B cell (primary cell): ENCODE results near the gene OLFM4. TPM values are rescaled to one million over a fixed set of nuclear protein-coding genes. Genes with fewer than 3 reads are reported as not detected.

ENCODE experiments used
- ATAC-seq: fragments of 200-7000 bp; cut with Tn5 transposase; one replicate; pipeline ENCODE4 v1.10.0; 2021; ENCODE audit warnings: low read depth, mild to moderate bottlenecking, moderate number of reproducible peaks, moderate library complexity
- CTCF ChIA-PET: fragments of 350-600 bp; sonication (Branson Sonifier 250); formaldehyde crosslinking; loops from one replicate; lab custom pipeline; 2021; ENCODE audit warnings: antibody characterized with exemption, inconsistent platforms; lab: Charles Lee
- POLR2A ChIA-PET: fragments of 350-600 bp; sonication (Branson Sonifier 250); formaldehyde crosslinking; loops from one replicate; lab custom pipeline; 2021; ENCODE audit warnings: antibody characterized with exemption; lab: Charles Lee
- DNase-seq: peaks from one replicate; pipeline ENCODE4 v3.0.0; 2013
- H2AFZ ChIP-seq: 2 replicates; pipeline ENCODE4 v1.6.1; 2012; ENCODE audit warnings: mild to moderate bottlenecking, low read depth, low read length; ENCODE audit not compliant: insufficient read depth, poor library complexity, severe bottlenecking
- H3K27ac ChIP-seq, 2 donors: 1 replicate in 1 of 2; 2 replicates in 1 of 2; pipeline ENCODE4 v1.5.1; 2012 to 2013; ENCODE audit warnings: low read length in 2 of 2, mild to moderate bottlenecking in 2 of 2, moderate library complexity in 1 of 2
- H3K27me3 ChIP-seq, 4 experiments: fragments of 200-600 bp in 1 of 4; sonication (generic) in 1 of 4; replicated peaks in 1 of 4; 1 replicate in 2 of 4; 2 replicates in 2 of 4; pipeline versions ENCODE4 v1.6.1 to v1.7.0; 2013 to 2016; ENCODE audit warnings: low read length in 3 of 4, mild to moderate bottlenecking in 2 of 4, mixed read lengths in 1 of 4, moderate library complexity in 1 of 4; ENCODE audit not compliant: insufficient read depth in 4 of 4, control insufficient read depth in 3 of 4; ENCODE audit errors: control extremely low read depth in 1 of 4
- H3K36me3 ChIP-seq, 2 experiments: replicated peaks in 1 of 2; 1 replicate in 1 of 2; 2 replicates in 1 of 2; pipeline versions ENCODE4 v1.6.1 to v1.7.1; 2013; ENCODE audit warnings: low read length in 1 of 2; ENCODE audit not compliant: insufficient read depth in 2 of 2, control insufficient read depth in 1 of 2; ENCODE audit errors: control extremely low read depth in 1 of 2, extremely low read depth in 1 of 2
- H3K4me1 ChIP-seq, 2 donors: fragments of 200-600 bp in 1 of 2; sonication (generic) in 1 of 2; 1 replicate in 1 of 2; 2 replicates in 1 of 2; pipeline versions ENCODE4 v1.5.1 to v1.6.1; 2013 to 2017; ENCODE audit warnings: low read length in 2 of 2; ENCODE audit not compliant: control insufficient read depth in 2 of 2, insufficient read depth in 2 of 2
- H3K4me2 ChIP-seq: replicated peaks from 2 replicates; pipeline ENCODE3; 2012; ENCODE audit warnings: mild to moderate bottlenecking, low read depth, low read length; ENCODE audit not compliant: poor library complexity, severe bottlenecking
- H3K4me3 ChIP-seq, 5 experiments: fragments of 200-600 bp in 1 of 5; sonication (generic) in 1 of 5; 1 replicate in 3 of 5; 2 replicates in 2 of 5; pipeline versions ENCODE4 v1.5.1 to v1.7.0; 2011 to 2016; ENCODE audit warnings: low read length in 4 of 5, mild to moderate bottlenecking in 4 of 5, low read depth in 2 of 5, control low read depth in 1 of 5, moderate library complexity in 1 of 5; ENCODE audit not compliant: insufficient read depth in 1 of 5; ENCODE audit errors: control extremely low read depth in 1 of 5, extremely low read depth in 1 of 5
- H3K79me2 ChIP-seq: fragments of 200-600 bp; sonication (generic); one replicate; pipeline ENCODE4 v1.6.0; 2016; ENCODE audit warnings: low read length; ENCODE audit not compliant: control insufficient read depth, insufficient read depth
- H3K9ac ChIP-seq: fragments of 200-600 bp; sonication (generic); 2 replicates; pipeline ENCODE4 v1.6.1; 2017; ENCODE audit warnings: mild to moderate bottlenecking, low read length, moderate library complexity
- H3K9me3 ChIP-seq, 3 donors: one replicate each; pipeline versions ENCODE4 v1.6.1 to v1.7.1; 2013; ENCODE audit warnings: low read length in 2 of 3; ENCODE audit not compliant: control insufficient read depth in 2 of 3, insufficient read depth in 1 of 3; ENCODE audit errors: control extremely low read depth in 1 of 3
- H4K20me1 ChIP-seq: 2 replicates; pipeline ENCODE4 v1.6.0; 2012; ENCODE audit warnings: mild to moderate bottlenecking, low read length; ENCODE audit not compliant: insufficient read depth, control insufficient read depth, poor library complexity, severe bottlenecking
- H3K27ac Mint-ChIP-seq: one replicate; pipeline ENCODE4 v1.8.0; 2021; ENCODE audit warnings: mixed read lengths
- H3K27me3 Mint-ChIP-seq: one replicate; pipeline ENCODE4 v1.8.0; 2021; ENCODE audit warnings: mixed read lengths
- H3K4me1 Mint-ChIP-seq: one replicate; pipeline ENCODE4 v1.8.0; 2021; ENCODE audit warnings: mixed read lengths
- H3K4me3 Mint-ChIP-seq: one replicate; pipeline ENCODE4 v1.8.0; 2021; ENCODE audit warnings: mixed read lengths
- H3K9me3 Mint-ChIP-seq: one replicate; pipeline ENCODE4 v1.8.0; 2022; ENCODE audit warnings: mixed read lengths; ENCODE audit not compliant: insufficient read depth
- EZH2 ChIP-seq: IDR thresholded peaks from 2 replicates; pipeline ENCODE4 v1.6.1; 2012; ENCODE audit warnings: borderline replicate concordance, low read depth, mild to moderate bottlenecking, moderate library complexity, low read length; ENCODE audit not compliant: insufficient read depth, poor library complexity, severe bottlenecking
- WGBS: methylation state at CpG from one replicate; pipeline ENCODE4 v1.1.5; 2013; ENCODE audit warnings: missing lambda C conversion rate; ENCODE audit not compliant: insufficient coverage; 5-methylcytosine and 5-hydroxymethylcytosine counted together
- intact Hi-C: fragments of 100-400 bp; cut with micrococcal nuclease; formaldehyde crosslinking; loops from one replicate; pipeline ENCODE4 v1.10.0; 2022
- polyA plus RNA-seq: library from polyadenylated mRNA; depleted of rRNA; stranded (reverse); fragments of >200 nt; gene quantifications from 2 replicates; pipeline ENCODE4 v1.2.3, GENCODE V29; 2012
- total RNA-seq, 2 donors: library from RNA; stranded (reverse); fragments of 120-200 nt in 1 of 2; gene quantifications; 1 replicate in 1 of 2; 2 replicates in 1 of 2; pipeline versions ENCODE4 v1.2.3 to v1.2.4, GENCODE V29; 2013 to 2022
- TF ChIP-seq, protein P1 (sequence below): fragments of 200-600 bp; IDR thresholded peaks from one replicate; pipeline ENCODE4 v1.8.0; 2022; ENCODE audit warnings: antibody characterized with exemption, mild to moderate bottlenecking

The OLFM4 gene
- total and polyA plus RNA-seq, 2 donors (not counting 1 experiment from before 2014, with no cell fraction given) = not detected

DNA sequence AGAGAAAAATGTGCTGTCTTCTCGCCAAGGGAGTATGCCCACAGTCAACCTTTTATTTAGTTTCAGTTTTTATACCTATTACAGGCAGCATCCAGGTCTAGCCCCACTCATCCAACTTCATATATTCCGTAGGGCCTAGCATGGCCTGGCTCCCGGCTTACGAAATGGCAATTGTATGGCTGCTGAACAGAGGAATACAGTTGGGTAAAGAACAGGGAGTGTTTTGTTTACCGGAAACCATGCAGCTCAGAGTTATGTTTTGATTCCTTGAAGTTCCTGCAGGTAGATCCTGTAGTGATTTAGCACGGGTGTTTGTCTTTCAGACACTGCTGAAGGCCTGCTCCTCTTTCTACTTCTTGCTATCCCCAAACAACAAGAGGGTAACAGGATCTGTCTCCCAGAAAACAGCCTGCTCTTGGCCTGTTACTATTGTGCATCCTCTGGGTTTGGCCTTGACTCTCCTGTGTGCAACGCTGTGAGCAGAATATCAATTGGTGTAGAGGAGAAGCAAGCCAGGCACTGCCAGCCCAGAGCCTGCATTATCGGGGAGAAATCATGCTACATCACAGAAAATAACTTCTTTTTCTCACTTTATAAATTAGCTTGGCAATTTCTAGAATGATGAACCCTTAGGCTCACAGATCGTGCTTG lies 32.4 kb downstream of the OLFM4 start:
- CTCF ChIA-PET = no interaction called here
- no peaks in the 10 kb centered on the region for H3K4me1 ChIP-seq

DNA sequence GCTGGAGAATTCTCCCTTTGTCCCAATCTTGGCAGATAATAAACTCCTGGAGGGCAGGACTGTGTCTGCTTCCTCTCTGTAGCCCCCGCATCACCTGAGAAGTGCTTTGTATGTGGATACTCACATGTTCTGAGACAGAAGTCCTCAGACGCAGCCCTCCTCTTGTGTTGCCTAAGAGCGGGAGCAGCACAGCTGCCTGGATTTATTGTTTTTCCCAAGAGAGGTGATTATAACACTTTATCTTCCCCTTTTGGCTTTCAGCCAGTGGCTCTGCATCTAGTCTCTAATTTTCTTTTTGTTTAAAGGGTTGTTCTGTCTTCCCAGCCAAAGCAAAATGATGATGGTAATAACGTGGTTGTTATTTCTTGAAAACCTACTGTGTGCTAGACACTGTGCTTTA lies 36.1 kb downstream of the OLFM4 start:
- WGBS = 86% methylated on average over 3 of the region's 4 CpGs
- H3K27me3 Mint-ChIP-seq = no peaks in the 10 kb centered on the region

More for the DNA sequence above, 32.4 kb downstream of the OLFM4 start:
- no peak overlapping the region for H3K9ac ChIP-seq
- H3K27ac Mint-ChIP-seq = no peak overlapping the region
- ATAC-seq (no peak), DNase-seq (no peak)
- WGBS = 85% methylated on average over 5 of the region's 9 CpGs
- POLR2A ChIA-PET = no interaction called here
- no peak for TF ChIP-seq EZH2
- TF ChIP-seq, protein P1, sequence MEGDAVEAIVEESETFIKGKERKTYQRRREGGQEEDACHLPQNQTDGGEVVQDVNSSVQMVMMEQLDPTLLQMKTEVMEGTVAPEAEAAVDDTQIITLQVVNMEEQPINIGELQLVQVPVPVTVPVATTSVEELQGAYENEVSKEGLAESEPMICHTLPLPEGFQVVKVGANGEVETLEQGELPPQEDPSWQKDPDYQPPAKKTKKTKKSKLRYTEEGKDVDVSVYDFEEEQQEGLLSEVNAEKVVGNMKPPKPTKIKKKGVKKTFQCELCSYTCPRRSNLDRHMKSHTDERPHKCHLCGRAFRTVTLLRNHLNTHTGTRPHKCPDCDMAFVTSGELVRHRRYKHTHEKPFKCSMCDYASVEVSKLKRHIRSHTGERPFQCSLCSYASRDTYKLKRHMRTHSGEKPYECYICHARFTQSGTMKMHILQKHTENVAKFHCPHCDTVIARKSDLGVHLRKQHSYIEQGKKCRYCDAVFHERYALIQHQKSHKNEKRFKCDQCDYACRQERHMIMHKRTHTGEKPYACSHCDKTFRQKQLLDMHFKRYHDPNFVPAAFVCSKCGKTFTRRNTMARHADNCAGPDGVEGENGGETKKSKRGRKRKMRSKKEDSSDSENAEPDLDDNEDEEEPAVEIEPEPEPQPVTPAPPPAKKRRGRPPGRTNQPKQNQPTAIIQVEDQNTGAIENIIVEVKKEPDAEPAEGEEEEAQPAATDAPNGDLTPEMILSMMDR = no peak
- H3K4me1 Mint-ChIP-seq = no peaks in the 10 kb centered on the region
- H3K4me3 Mint-ChIP-seq = no peak overlapping the region
- no peak overlapping the region for H3K4me3 ChIP-seq
- H3K27me3 ChIP-seq = peaks cover 0 to 4% (median 0%) of the 10 kb centered on the region in 4 experiments
- no peaks in the 10 kb centered on the region for H3K9me3 Mint-ChIP-seq
- no peaks in the 10 kb centered on the region for H4K20me1 ChIP-seq
- no peaks in the 10 kb centered on the region for H3K36me3 ChIP-seq
- no peak overlapping the region for H3K4me2 ChIP-seq
- no peaks in the 10 kb centered on the region for H3K27me3 Mint-ChIP-seq
- H3K9me3 ChIP-seq = no peaks in the 10 kb centered on the region
- no peak overlapping the region for H2AFZ ChIP-seq
- no peak overlapping the region for H3K27ac ChIP-seq
- intact Hi-C loops = no loop called here
- H3K79me2 ChIP-seq = no peaks in the 10 kb centered on the region

More for the DNA sequence above, 36.1 kb downstream of the OLFM4 start:
- TF ChIP-seq, protein P1 = no peak
- TF ChIP-seq EZH2 = no peak
- DNase-seq (no peak), ATAC-seq (no peak)
- Histone ChIP-seq H2AFZ (no peak overlapping the region), H3K36me3 (no peaks in the 10 kb centered on the region), H3K27me3 (peaks cover 0 to 4% (median 0%) of the 10 kb centered on the region in 4 experiments), H3K79me2 (no peaks in the 10 kb centered on the region), H3K4me3 (no peak overlapping the region), H3K4me1 (no peaks in the 10 kb centered on the region), H4K20me1 (no peaks in the 10 kb centered on the region), H3K9me3 (no peaks in the 10 kb centered on the region), H3K27ac (no peak overlapping the region), H3K9ac (no peak overlapping the region), H3K4me2 (no peak overlapping the region)
- CTCF ChIA-PET = no interaction called here
- H3K4me3 Mint-ChIP-seq = no peak overlapping the region
- POLR2A ChIA-PET = no interaction called here
- H3K27ac Mint-ChIP-seq = no peak overlapping the region
- no peaks in the 10 kb centered on the region for H3K4me1 Mint-ChIP-seq
- no peaks in the 10 kb centered on the region for H3K9me3 Mint-ChIP-seq
- intact Hi-C loops = no loop called here
